Heart right ventricle (tissue), 16 donors: ENCODE measurements around the gene CXCL14. TPM values are rescaled to one million over a fixed set of nuclear protein-coding genes. Genes with fewer than 3 reads are reported as not detected.

Source experiments
- ATAC-seq, 8 donors: fragments of 200-7000 bp; cut with Tn5 transposase; one replicate each; pipeline ENCODE4 v1.9.1; 2020; ENCODE audit warnings: mild to moderate bottlenecking in 8 of 8, moderate library complexity in 8 of 8, moderate number of reproducible peaks in 1 of 8
- DNase-seq, 2 donors: peaks; one replicate each; pipeline ENCODE4 v3.0.0-alpha.2; 2020
- H3K27ac ChIP-seq, 10 donors: fragments of 200-600 bp; sonication (generic) in 2 of 10; one replicate each; pipeline versions ENCODE4 v1.5.0 to v1.8.0; 2020 to 2022; ENCODE audit warnings: mild to moderate bottlenecking in 3 of 10
- H3K27me3 ChIP-seq, 7 donors: fragments of 200-600 bp; one replicate each; pipeline ENCODE4 v1.8.0; 2021 to 2022; ENCODE audit warnings: mild to moderate bottlenecking in 2 of 7
- H3K36me3 ChIP-seq, 9 donors: fragments of 200-600 bp; sonication (generic) in 1 of 9; one replicate each; pipeline versions ENCODE4 v1.5.0 to v1.8.0; 2020 to 2022; ENCODE audit warnings: mild to moderate bottlenecking in 2 of 9
- H3K4me1 ChIP-seq, 9 donors: fragments of 200-600 bp; sonication (generic) in 1 of 9; one replicate each; pipeline versions ENCODE4 v1.5.0 to v1.8.0; 2020 to 2022; ENCODE audit warnings: mild to moderate bottlenecking in 4 of 9
- H3K4me3 ChIP-seq, 10 donors: fragments of 200-600 bp; sonication (generic) in 2 of 10; one replicate each; pipeline versions ENCODE4 v1.5.0 to v1.8.0; 2020 to 2022; ENCODE audit warnings: mild to moderate bottlenecking in 7 of 10, moderate library complexity in 2 of 10
- H3K9me3 ChIP-seq, 11 donors: fragments of 200-600 bp in 10 of 11; sonication (generic) in 2 of 11; one replicate each; pipeline versions ENCODE4 v1.5.0 to v1.8.0; 2013 to 2022; ENCODE audit warnings: mild to moderate bottlenecking in 2 of 11, control low read depth in 1 of 11, moderate library complexity in 1 of 11
- CTCF ChIP-seq, 9 donors: fragments of 200-600 bp; sonication (generic) in 2 of 9; IDR thresholded peaks; one replicate each; pipeline versions ENCODE4 v1.5.0 to v1.8.0; 2021 to 2022; ENCODE audit warnings: antibody characterized with exemption in 9 of 9, mild to moderate bottlenecking in 5 of 9, moderate library complexity in 1 of 9
- WGBS, 2 donors: extraction: QIAGEN DNeasy Blood & Tissue Kit; methylation state at CpG; one replicate each; pipeline ENCODE4 v1.1.7; 2013; ENCODE audit warnings: inconsistent platforms in 1 of 2; 5-methylcytosine and 5-hydroxymethylcytosine counted together
- intact Hi-C, 10 donors: fragments of 100-400 bp; cut with DNase I; formaldehyde crosslinking; loops; one replicate each; pipeline versions ENCODE4 v1.11.1 to v1.14.2; 2022
- polyA plus RNA-seq, 2 donors: library from polyadenylated mRNA; stranded (reverse); fragments of 200-250 nt; gene quantifications; one replicate each; pipeline ENCODE4 v1.2.3, GENCODE V29; 2013
- total RNA-seq, 10 donors: library from RNA; stranded (reverse); fragmentation: NEBNext Ultra II Directional in 3 of 10; extraction: Animal tissue kit (Norgen Biotek cat#: 25700) in 3 of 10; gene quantifications; one replicate each; pipeline versions ENCODE4 v1.2.1 to v1.2.4, GENCODE V29; 2021 to 2023
- donor health status: Arrhythmogenic right ventricular cardiomyopathy.
- donor health status: ischemic (EF 13 %, LVEDD 7.1; RV severe dilation, severe dysfunction).
- donor health status: healthy with polysubstance abuse.
- donor health status: DM: no; HTN: yes; CAD: no.
- donor health status: DM: no; HTN: no; CAD: no.
- donor health status: ischemic (EF 25% LVEDD 6.9; RV normal size, moderate dysfunction).
- donor health status: ischemic (EF 25% LVEDD 5.7; RV mildly dilated, moderate dysfunction).
- donor health status: healthy.
- donor health status: DM: yes; HTN: yes; CAD: no.
- donor health status: Ischemic cardiomyopathy.
- donor health status: ischemic (EF 35%, LVEDD 5.7; RV mildly dilated, moderate dysfunction).
- donor health status: nonischemic (EF 11% LVEDD 7.7; RV severe dilation, severe dysfunction).
- donor health status: DM: yes; HTN: yes; CAD: no.
- donor health status: PGD.
- donor health status: ischemic (EF 29% LVEDD 5.4; RV normal size, mild dysfunction).
- donor health status: nonischemic (EF 23%, LVEDD 6.1; RV moderate dilation, normal function).

The CXCL14 gene
- total and polyA plus RNA-seq, 12 donors = 0.28 to 2.2 (median 0.51) TPM

DNA sequence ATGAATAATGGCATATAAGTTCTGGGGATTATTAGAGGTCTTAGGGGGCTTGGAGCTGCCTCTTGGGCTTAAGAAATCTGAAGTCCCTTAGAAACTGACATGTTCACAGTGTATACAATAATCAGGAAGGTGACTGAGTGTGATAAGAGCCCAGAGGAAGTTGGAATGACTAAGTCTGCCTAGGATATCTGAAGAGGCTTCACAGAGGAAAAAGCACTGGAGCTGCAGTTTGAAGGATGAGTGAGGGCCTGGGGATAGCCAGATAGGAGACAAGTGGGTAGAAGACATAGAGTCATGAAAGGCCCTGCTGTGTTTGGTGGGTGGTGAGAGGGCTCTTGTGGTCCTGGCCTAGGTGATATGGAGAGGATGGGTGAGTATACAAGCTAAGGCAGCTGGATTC is 51.9 kb downstream of the CXCL14 start:
- no peaks in the 10 kb centered on the region for H3K4me1 ChIP-seq
- H3K36me3 ChIP-seq = no peaks in the 10 kb centered on the region
- peaks cover 0 to 92% (median 82%) of the 10 kb centered on the region in 7 donors for H3K27me3 ChIP-seq
- ATAC-seq = no peak
- H3K4me3 ChIP-seq = no peak overlapping the region
- DNase-seq = no peak
- no peaks in the 10 kb centered on the region for H3K9me3 ChIP-seq
- no peak for TF ChIP-seq CTCF (IDR thresholded peaks at IDR 0.05)
- intact Hi-C loops = no loop called here
- H3K27ac ChIP-seq = no peak overlapping the region

- Histone ChIP-seq H3K4me3 (no peak overlapping the region), H3K27ac (no peak overlapping the region), H3K36me3 (no peaks in the 10 kb centered on the region), H3K9me3 (peaks cover 0 to 9% (median 0%) of the 10 kb centered on the region in 11 donors), H3K27me3 (peaks cover 0 to 81% (median 64%) of the 10 kb centered on the region in 7 donors), H3K4me1 (no peaks in the 10 kb centered on the region)
- intact Hi-C loops = no loop called here
- no peak for TF ChIP-seq CTCF (IDR thresholded peaks at IDR 0.05)
- DNase-seq = no peak
- ATAC-seq = no peak
- WGBS, 2 donors = 46 to 47% methylated on average over 2 of the region's 2 CpGs
Measured at GRCh38 chr5:135521964-135522363, 56.8 kb downstream of the CXCL14 start.

Other genes with a start within 250 kb of the CXCL14 start
- gene MACROH2A1, start 179.8 kb downstream of the CXCL14 start, total RNA-seq = 100 to 1,000 TPM in 4 of 10 donors, 10 to 100 TPM in 6; 80.0 to 125 (median 98.0) TPM
- gene MACROH2A1, start 179.8 kb downstream of the CXCL14 start, polyA plus RNA-seq = 100 to 1,000 TPM; 124 to 152 TPM
- not detected for gene DCANP1, start 131.6 kb downstream of the CXCL14 start, total RNA-seq
- gene DCANP1, start 131.6 kb downstream of the CXCL14 start, polyA plus RNA-seq = not detected
- gene TIFAB, start 126.6 kb downstream of the CXCL14 start, total RNA-seq = 1 to 10 TPM in 1 of 10 donors, under 1 TPM in 2, not detected in 7; 0.04 to 1.7 (median 0.05) TPM
- under 1 TPM in 1 of 2 donors, not detected in 1; under 0.01 TPM for gene TIFAB, start 126.6 kb downstream of the CXCL14 start, polyA plus RNA-seq
- gene NEUROG1, start 43.0 kb downstream of the CXCL14 start, total RNA-seq = not detected
- not detected for gene NEUROG1, start 43.0 kb downstream of the CXCL14 start, polyA plus RNA-seq